SIG-M5 (cell line): Measurements from ENCODE around the gene RGS9BP.
"Not testable (repeated sequence)": the region's sequence is repeated elsewhere in the genome, so short reads cannot be mapped to it uniquely, and the experiment has no call there.

Experiments used
- DNase-seq: peaks from one replicate; lab custom pipeline; 2025; lab: John Stamatoyannopoulos, UW

RGS9BP gene

DNA sequence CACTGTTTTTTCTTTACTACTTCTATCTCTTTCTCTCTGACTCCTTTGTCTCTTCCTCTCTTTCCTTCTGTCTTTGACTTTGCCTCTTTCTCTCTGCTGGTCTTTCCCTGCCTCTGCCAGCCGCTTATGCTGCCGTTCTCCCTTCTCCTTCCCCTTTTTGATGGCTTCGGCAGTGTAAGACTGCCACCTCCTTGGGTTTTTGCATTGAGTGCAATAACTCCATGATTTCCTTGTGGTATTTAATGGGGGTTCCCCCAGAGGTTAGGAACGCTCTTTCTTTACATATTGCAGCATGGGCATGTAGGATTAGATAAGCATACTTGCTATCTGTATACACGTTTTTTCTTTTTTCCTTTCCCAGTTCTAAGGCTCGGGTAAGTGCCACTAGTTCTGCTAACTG, 19.9 kb downstream of the RGS9BP start:
- DNase-seq, result not testable (repeated sequence)

- DNase-seq, result not testable (repeated sequence)
These were observed 21.1 kb downstream of the RGS9BP start for GRCh38 chr19:32696771-32697170.

- DNase-seq, result not testable (repeated sequence)
These were observed 24.5 kb downstream of the RGS9BP start for GRCh38 chr19:32700129-32700528.

DNA sequence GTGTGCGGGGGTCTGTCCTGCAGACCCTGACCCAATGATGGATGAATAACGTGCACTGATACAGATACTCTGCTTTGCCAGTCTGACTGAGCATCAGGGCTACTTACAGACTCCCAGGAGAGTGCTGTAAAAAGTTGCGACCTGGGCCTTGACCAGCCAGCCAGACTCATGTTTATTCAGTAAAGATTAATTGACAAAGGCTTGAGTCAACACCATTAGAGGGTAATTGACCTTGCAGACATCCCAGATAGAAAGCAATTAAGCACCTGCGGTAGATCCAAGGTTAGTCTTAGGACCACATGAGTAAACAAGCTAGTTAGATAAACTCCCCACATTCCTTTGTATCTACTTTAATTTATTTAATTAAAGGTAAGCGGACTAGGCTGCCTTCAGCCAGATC, 26.4 kb downstream of the RGS9BP start:
- no peak for DNase-seq

GRCh38 chr19:32704006-32704405, 28.4 kb downstream of the RGS9BP start:
- DNase-seq, result not testable (repeated sequence)

DNA sequence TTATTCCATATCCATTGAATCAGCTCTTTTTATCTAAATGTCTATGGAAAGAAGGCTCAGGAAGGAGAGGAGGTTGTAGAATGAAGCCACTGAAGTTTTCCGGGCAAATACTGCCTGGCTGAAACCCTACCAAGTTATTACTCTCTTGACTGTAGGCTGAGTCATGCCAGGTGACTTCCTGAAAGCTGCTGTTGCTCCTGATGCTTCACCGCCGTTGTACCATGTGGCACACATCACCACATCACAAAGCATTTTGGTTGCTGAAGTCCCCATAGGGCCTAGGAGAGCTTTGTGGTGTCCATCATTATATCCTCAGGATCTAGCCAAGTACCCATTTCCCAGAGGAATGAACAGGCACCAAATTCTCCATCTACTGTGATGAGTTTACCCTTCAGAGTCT, 32.8 kb downstream of the RGS9BP start:
- DNase-seq, result no peak

DNA sequence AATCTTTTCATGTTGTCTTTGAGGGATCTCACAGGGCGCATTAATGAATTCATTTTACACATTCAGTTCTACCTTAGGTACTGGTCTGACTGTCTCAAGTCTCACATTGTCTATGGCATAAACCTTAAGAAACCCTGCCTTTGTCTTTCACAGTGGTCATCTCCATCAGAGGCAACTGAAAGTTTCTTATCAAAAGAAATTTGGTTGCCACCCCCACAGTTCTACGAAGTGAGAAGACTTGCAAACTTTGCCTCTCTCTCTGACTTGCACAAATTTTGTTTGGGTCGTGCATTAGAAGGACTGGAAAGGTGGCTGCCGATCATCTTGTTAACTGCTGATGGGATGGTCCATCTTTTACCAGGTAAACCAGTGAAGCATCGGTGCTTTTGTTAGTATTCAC, 33.4 kb downstream of the RGS9BP start:
- no peak for DNase-seq

GRCh38 chr19:32711747-32712146, 36.1 kb downstream of the RGS9BP start:
- no peak for DNase-seq

DNA sequence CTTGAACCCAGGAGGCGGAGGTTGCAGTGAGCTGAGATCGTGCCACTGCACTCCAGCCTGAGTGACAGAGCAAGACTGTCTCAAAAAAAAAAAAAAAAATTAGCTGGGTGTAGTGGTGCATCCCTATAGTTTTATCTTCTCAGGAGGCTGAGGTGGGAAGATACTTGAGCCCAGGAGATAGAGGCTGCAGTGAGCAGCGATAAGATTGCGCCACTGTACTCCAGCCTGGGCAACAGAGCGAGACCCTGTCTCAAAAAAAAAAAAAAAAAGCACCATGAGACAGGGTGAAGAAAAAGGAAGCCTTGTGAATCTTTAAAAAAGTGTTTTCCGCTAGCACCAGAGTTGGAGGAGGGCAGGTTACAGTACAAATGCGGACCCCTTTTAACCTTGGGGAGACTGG, 40.6 kb downstream of the RGS9BP start:
- not testable (repeated sequence) for DNase-seq

GRCh38 chr19:32717496-32717895, 41.8 kb downstream of the RGS9BP start:
- DNase-seq, result no peak

DNA sequence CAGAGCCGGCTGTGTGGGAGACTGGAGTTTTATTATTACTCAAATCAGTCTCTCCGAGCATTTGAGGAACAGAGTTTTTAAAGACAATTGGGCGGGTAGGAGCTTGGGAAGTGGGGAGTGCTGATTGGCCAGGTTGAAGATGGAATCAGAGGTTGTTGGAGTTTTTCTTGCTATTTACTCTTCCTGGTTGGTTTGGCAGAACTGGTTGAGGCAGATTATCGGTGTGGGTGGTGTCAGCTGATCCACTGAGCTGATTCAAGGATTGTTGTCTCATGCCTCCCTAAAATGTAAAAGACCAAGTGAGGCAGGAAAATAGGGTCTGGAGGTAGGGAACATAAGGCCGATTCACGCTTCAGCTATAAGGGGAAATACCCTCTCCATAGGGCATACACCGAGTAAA, 42.6 kb downstream of the RGS9BP start:
- DNase-seq, result no peak

DNA sequence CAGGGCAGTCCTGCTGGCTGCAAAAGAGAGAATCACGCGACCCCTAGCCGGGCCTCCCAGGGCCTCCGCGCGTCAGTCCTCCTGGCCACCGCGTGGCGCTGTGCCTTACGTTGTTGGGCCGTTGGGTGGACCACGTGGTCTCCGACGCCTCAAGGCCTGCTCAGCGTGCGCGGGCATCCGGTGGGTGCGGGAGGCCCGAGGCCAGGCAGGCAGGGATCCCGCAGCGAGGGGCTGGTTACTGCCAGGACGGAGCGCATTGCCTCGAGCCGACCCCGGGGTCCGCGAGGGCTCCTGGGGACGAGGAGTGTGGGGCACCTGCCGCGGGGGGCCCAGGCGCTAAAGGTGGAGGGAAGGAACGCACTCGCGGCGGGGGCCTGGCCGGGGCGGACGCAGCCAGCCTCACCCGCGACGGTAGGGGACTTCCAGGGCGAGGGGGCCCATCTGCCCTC, 44.0 kb downstream of the RGS9BP start, which contains the start of gene TDRD12:
TSS of gene TDRD12 (plus strand) at position 157 of the 449 bp plus-strand sequence. CDS start 306 bp downstream, outside the sequence.
- no peak for DNase-seq

DNA sequence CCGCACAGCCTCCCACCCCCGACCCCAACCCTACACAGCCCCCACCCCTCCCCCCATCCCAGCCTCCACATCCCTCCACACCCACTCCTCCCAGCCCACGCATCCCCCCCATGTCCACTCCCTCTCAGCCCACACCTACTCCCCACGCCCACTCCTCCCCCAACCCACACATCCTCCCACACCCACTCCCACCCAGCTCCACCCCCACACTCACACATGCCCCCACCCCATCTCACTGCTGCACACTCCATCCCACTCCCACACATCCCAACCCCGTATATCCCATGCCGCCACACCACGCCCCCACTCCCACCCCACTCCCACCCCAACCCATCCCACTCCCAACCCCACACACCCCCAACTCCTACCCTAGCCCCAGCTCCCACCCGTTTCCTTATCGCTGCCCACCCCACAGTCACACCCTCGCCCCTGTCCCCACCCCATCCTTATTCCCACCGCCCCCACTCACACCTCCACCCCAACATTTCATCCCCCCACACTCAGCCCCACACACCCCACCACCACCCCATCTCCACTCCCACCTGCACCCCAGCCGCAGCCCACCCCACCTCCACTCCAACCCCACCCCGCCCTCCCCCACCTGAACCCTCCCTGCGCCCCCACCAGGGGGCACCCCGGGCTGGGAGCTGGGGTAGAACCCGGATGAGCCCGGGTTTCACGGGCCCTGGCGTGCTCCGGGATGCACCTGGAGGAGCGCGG, 44.7 kb downstream of the RGS9BP start:
- DNase-seq, result no peak

GRCh38 chr19:32720936-32721250, 45.2 kb downstream of the RGS9BP start:
- DNase-seq, result no peak
